Amniotic stem cell (primary cell): ENCODE measurements around the gene CCDC77.
"Not testable (repeated sequence)": the region's sequence is repeated elsewhere in the genome, so short reads cannot be mapped to it uniquely, and the experiment has no call there.

Source experiments
- DNase-seq: peaks from one replicate; lab custom pipeline; 2025; lab: John Stamatoyannopoulos, UW

The CCDC77 gene

DNA sequence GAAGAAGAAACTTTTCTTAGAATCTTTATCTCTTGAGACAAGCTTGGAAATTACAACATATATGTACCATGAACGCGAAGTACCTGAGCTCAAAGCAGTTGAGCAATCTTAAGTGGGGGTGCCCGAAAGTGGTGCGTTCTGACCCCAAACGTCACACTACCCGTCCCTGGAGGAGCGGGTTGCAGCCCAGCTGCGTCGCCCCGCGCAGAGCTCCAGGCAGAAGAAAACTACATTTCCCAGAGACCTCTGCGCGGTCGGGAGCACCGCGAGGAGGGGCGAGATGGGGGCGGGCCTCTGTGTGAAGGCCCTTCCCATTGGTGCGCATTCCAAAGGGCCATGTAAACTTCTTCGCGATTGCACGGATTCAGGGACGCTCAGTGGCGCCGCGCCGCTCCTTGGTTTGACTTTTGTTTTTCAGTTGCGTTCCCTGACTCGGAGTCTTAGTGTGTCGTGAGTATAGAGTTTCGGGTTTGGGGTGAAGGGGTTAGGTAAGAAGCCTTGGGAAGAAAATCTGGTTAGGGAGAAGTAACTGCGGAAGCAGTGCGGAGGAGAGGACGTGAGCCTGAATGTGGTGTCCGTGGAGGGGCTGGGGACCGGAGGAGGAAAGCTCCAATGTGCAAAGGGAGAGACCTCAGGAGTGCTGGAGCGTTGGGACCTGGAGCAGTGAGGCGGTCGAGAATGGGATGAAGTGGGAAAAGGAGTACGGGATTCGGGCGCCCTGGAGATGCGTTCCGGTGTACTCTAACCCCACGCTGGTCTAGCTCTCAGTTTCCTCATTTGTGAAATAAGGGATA lies at the start of gene CCDC77:
TSS of gene CCDC77 (plus strand) at position 410 of the 794 bp plus-strand sequence. CDS start 7,740 bp downstream, outside the sequence.
- no peak for DNase-seq

GRCh38 chr12:356276-356988 lies 45.0 kb upstream of the CCDC77 start:
- DNase-seq = no peak

DNA sequence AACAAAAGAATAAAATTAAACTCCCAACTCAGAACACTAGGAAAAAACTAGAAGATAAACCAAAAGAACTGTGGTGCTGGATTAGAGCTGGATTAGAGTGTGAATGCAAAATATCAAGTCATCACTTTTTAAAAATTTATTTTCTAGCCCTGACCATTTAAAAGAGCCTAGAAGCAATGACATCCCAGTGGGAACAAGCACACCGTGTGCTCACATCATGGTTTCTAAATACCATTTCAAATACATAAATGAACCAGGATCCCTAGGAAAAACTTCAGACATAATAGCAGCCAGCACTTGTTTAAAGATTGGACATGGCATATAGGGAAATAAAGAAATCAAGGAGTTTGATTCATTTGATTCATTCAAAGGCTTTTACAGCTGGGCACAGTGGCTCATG lies 42.4 kb upstream of the CCDC77 start:
- no peak for DNase-seq

DNA sequence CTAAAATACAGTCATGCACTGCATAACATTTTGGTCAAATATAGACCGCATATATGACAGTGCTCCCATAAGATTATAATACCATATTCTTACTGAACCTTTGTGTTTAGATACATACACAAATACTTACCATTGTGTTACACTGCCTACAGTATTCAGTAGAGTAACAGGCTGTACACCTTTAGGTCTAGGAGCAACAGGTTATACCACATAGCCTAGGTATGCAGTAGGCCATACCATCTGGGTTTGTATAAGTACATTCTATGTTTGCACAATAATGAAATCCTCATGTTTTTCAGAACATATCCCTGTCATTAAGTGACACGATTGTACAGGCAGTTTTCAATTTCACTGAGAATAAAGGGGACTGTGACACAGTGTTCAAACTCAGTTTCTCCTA lies 34.6 kb upstream of the CCDC77 start:
- DNase-seq = no peak

DNA sequence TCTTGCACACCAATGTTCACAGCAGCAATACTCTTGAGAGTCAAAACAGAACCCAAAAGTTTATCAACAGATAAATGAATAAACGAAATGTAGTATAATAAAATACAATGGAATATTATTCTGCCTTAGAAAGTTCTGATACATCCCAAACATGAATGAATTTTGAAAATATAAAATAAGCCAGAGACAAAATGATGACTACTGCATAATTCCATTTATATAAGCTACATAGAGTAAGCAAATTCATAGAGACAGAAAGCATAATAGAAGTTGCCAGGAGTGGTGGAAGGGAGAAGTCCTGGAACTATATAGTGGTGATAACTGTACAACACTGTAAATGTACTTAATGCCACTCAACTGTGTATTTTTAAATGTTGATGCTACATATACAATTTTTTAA lies 33.5 kb upstream of the CCDC77 start:
- DNase-seq = no peak

DNA sequence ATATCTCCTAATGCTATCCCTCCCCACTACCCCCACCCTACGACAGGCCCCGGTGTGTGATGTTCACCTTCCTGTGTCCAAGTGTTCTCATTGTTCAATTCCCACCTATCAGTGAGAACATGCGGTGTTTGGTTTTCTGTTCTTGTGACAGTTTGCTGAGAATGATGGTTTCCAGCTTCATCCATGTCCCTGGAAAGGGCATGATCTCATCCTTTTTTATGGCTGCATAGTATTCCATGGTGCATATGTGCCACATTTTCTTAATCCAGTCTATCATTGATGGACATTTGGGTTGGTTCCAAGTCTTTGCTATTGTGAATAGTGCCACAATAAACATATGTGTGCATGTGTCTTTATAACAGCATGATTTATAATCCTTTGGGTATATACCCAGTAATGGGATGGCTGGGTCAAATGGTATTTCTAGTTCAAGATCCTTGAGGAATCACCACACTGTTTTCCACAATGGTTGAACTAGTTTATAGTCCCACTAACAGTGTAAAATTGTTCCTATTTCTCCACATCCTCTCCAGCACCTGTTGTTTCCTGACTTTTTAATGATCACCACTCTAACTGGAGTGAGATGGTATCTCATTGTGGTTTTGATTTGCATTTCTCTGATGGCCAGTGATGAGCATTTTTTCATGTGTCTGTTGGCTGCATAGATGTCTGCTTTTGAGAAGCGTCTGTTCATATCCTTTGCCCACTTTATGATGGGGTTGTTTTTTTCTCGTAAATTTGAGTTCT lies 30.5 kb upstream of the CCDC77 start:
- not testable (repeated sequence) for DNase-seq

- DNase-seq = no peak
Observed at GRCh38 chr12:386651-387050, 14.8 kb upstream of the CCDC77 start.

GRCh38 chr12:388012-388411 lies 13.4 kb upstream of the CCDC77 start:
- no peak for DNase-seq

- DNase-seq = no peak
Observed at GRCh38 chr12:388541-389141, 12.8 kb upstream of the CCDC77 start.

- DNase-seq = no peak
Observed at GRCh38 chr12:389142-390096, 12.0 kb upstream of the CCDC77 start, which contains the start of gene KDM5A. Gene KDM5A, minus strand, starts transcription at chr12:389320. Its CDS starts 229 bp downstream, at chr12:389091.

- DNase-seq = no peak
Observed at GRCh38 chr12:400828-401227, 616 bp upstream of the CCDC77 start.

GRCh38 chr12:402029-402389 lies 565 bp downstream of the CCDC77 start:
- no peak for DNase-seq

DNA sequence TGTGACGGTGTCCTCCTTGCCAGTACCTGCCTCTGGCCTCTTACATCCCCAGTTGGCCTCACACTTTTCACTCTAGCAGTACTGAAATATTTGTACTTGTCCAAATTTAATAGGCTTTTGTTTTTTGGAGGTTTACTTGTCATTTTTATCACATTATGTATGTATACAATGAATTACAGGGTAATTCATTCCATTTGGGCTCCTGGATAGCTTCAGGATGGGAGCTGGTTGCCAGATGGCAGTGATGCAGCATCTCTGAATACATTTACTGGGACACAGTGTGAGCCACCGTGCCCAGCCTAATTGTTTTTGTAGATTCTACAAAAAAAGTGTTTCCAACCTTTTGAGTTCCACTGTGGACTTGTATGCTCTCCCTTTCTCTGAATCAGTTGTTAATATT lies 13.4 kb downstream of the CCDC77 start:
- no peak for DNase-seq

GRCh38 chr12:418432-418831 lies 17.0 kb downstream of the CCDC77 start:
- DNase-seq = no peak

- no peak for DNase-seq
Observed at GRCh38 chr12:422526-422925, 21.1 kb downstream of the CCDC77 start.

GRCh38 chr12:435737-436136 lies 34.3 kb downstream of the CCDC77 start:
- not testable (repeated sequence) for DNase-seq

- DNase-seq = no peak
Observed at GRCh38 chr12:442235-442884, 40.9 kb downstream of the CCDC77 start.

DNA sequence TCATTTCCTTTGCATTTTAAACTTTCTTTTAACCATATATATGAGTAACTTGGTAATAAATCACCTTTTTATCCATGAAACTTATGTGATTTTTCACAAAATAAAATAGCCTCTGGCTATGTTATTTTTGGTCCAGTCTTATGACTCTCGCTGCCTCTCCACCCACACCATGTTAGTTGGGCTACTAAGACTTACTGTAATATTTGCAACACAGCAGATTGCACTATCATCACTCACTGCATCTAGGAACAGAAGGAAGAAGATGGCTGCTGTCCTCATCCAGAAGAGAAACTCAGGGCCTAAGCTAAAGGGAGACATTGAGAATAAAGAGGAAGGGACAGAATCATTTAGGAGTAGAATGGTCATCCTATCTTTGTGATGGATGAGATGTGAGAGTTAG lies 45.7 kb downstream of the CCDC77 start:
- DNase-seq = no peak

GRCh38 chr12:449203-449602 lies 47.8 kb downstream of the CCDC77 start:
- DNase-seq = no peak

GRCh38 chr12:450438-450837 lies 49.0 kb downstream of the CCDC77 start:
- DNase-seq = no peak
